ENCODE data around the gene TXNRD3.
A peak's percentile ranks its signal among the peaks of the same experiment; 100 is the strongest.
"Not testable (repeated sequence)": the region's sequence is repeated elsewhere in the genome, so short reads cannot be mapped to it uniquely, and the experiment has no call there.

Gene TXNRD3

GRCh38 chr3:126638790-126639189 lies 16.1 kb downstream of the TXNRD3 start:
- no peak for DNase-seq

- no peak for DNase-seq
Measured at GRCh38 chr3:126636436-126636835, 18.5 kb downstream of the TXNRD3 start.

GRCh38 chr3:126634803-126635202 lies 20.1 kb downstream of the TXNRD3 start:
- DNase-seq: no peak

- DNase-seq: no peak
Measured at GRCh38 chr3:126630020-126630419, 24.9 kb downstream of the TXNRD3 start.

GRCh38 chr3:126625735-126626134 lies 29.2 kb downstream of the TXNRD3 start:
- not testable (repeated sequence) for DNase-seq

GRCh38 chr3:126622694-126623093 lies 32.2 kb downstream of the TXNRD3 start:
- DNase-seq: no peak

GRCh38 chr3:126621627-126622345 lies 33.1 kb downstream of the TXNRD3 start:
- DNase-seq: no peak

GRCh38 chr3:126621171-126621570 lies 33.8 kb downstream of the TXNRD3 start:
- DNase-seq: no peak

- DNase-seq: no peak
Measured at GRCh38 chr3:126620738-126621137, 34.2 kb downstream of the TXNRD3 start.

GRCh38 chr3:126618760-126619159 lies 36.2 kb downstream of the TXNRD3 start:
- no peak for DNase-seq

GRCh38 chr3:126618021-126618420 lies 36.9 kb downstream of the TXNRD3 start:
- DNase-seq: no peak

- DNase-seq: no peak
Measured at GRCh38 chr3:126617571-126617970, 37.4 kb downstream of the TXNRD3 start.

GRCh38 chr3:126616931-126617330 lies 38.0 kb downstream of the TXNRD3 start:
- no peak for DNase-seq

- DNase-seq: no peak
Measured at GRCh38 chr3:126613479-126614188, 41.3 kb downstream of the TXNRD3 start.

- DNase-seq: no peak
Measured at GRCh38 chr3:126612479-126613205, 42.3 kb downstream of the TXNRD3 start.

- DNase-seq: no peak
Measured at GRCh38 chr3:126609909-126610308, 45.0 kb downstream of the TXNRD3 start.

GRCh38 chr3:126607214-126607908 lies 47.6 kb downstream of the TXNRD3 start:
- peak; percentile 18 for DNase-seq

GRCh38 chr3:126606001-126606400 lies 48.9 kb downstream of the TXNRD3 start:
- no peak for DNase-seq

GRCh38 chr3:126604691-126605090 lies 50.2 kb downstream of the TXNRD3 start:
- no peak for DNase-seq

GRCh38 chr3:126599101-126599500 lies 55.8 kb downstream of the TXNRD3 start:
- no peak for DNase-seq

- not testable (repeated sequence) for DNase-seq
Measured at GRCh38 chr3:126595479-126595878, 59.4 kb downstream of the TXNRD3 start.

GRCh38 chr3:126591515-126591914 lies 63.4 kb downstream of the TXNRD3 start:
- DNase-seq: not testable (repeated sequence)

GRCh38 chr3:126582311-126582710 lies 72.6 kb downstream of the TXNRD3 start:
- no peak for DNase-seq
